Islet precursor cell (in vitro differentiated cells): ENCODE measurements around the gene EHD1.

Experiments used
- DNase-seq: peaks from one replicate; pipeline ENCODE4 v3.0.0-alpha.2; 2018

EHD1 gene

DNA sequence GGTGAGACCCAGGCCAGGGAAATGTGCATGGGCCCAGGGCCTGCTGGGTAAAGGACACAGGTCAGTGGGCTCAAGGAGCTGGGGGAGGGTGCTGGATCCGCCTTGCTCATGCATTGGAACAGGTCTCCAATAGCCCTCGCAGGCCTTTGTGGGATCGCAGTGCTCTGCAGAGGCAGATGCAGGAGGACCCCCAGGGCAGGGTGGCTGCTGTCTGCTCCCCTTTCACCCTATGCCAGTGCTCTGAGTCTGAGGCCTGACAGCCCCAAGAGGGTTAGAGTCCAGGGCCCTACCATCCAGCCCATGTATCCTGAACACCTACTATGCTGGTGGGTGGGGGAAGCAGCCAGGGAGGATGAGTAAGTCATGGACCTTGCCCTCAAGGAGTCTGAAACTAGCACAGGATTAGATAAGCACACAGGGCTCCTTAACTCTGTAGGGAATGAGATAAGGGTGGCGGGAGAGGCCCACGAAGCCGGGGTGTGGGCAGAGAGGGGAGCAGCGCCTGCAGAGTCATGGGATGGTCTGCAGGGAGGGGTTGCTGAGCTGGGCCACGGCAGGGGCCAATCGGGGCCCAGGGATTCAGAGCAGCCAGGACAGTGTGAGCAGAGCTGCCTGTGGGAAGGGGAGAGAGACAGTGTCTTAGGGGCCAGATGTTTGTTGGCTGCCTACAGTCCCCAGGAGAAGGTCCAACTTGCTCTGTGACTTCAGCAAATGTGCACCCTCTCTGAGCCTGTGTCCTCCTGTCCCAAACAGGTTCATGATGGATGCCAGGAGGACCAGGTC, 10.5 kb upstream of the EHD1 start:
- DNase-seq = peak; percentile 69

GRCh38 chr11:64888406-64888728, 9.9 kb upstream of the EHD1 start:
- DNase-seq = no peak

DNA sequence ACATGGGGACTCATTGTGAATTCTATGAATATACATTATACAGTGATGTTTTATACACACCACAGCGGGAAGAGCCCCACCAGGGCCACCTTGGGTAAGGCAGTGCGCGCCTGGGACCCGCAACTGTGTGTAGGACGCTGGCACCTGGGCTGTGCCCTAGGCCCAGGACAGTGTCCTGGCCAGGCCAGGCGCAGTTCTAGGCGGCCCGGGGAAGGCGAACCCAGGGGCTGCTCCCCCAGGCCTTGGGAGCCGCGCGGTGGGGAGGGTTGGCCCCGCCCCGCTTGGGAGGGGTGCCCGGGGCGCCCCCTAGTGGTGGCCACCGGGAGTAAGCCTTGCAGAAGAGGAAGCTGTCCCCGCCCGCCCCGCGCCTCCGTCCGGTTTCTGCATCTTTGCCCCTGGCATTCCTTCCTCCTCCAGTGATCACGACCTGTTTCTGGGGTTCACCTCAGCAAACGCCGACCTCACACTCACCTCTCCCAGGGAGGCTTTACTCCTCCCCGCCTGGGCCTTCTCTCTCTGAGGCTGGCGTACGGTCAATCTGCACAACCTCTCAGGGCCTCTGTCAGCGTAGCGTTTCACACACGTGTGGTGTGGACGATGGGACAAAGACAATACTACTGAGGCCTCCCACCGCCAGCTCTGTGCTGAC, 9.5 kb upstream of the EHD1 start:
- DNase-seq = peak; percentile 87

DNA sequence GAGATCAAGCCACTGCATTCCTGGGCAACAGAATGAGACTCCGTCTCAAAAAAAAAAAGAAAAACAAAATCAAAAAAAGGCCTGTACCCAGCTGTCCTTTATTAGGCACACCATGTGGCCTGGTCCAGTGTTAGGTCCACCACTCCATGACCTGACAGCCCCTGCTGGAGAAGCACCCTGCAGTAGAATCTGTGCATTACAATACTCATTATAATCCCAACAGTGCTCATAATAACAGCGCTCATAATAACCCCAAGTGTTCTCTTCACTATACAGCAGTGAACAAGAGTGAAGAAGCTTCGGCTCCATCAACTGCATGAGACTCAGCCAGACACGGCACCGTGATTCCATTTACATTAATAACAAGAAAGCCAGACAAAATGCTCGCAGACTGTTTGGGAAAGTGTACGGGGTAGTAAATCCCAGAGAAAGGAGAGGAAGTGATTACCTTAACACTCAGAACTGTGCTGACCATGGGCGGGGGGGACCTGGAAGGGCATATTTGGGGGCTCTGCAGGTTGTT, 8.9 kb upstream of the EHD1 start:
- no peak for DNase-seq

GRCh38 chr11:64885367-64886286, 7.2 kb upstream of the EHD1 start:
- DNase-seq = no peak

GRCh38 chr11:64884019-64884418, 5.6 kb upstream of the EHD1 start:
- DNase-seq = no peak

DNA sequence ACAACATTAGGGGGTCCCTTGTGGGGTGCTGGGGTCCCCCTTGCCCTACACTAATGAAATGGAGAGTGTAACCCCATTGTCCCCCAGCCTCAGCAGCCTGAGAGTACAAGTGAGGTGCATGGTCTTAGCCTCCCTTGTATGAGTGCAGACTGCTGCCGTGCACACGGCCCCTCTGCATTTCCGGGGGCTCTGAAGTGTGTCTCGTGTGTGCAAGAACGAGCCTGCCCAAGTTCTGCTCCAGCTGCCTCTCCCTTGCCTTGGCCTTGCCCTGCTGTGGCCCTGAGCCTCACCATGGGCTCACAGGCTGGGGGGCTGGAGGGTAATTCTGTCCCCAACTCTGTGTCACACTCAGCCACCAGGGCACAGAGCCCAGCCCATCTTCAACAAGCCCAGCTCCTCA, 5.2 kb upstream of the EHD1 start:
- no peak for DNase-seq

DNA sequence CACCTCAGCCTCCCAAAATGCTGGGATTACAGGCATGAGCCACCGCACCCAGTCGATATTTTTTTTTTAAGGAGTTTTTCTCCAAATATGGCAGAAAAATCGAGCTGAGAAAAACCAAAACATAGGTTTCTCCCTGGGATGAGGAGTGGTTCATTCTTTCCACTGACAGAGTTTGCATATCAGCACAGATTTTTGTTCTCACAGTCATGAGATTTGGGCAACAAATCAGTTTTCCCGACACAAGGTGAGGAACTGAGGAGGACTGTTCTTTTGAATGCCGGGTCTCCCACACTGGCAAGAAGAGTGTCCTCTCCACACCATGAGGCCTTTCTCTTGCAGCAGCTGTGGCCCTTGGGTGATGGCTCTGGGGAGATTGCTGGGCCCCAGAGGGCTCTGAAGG, 3.8 kb upstream of the EHD1 start:
- DNase-seq = no peak

DNA sequence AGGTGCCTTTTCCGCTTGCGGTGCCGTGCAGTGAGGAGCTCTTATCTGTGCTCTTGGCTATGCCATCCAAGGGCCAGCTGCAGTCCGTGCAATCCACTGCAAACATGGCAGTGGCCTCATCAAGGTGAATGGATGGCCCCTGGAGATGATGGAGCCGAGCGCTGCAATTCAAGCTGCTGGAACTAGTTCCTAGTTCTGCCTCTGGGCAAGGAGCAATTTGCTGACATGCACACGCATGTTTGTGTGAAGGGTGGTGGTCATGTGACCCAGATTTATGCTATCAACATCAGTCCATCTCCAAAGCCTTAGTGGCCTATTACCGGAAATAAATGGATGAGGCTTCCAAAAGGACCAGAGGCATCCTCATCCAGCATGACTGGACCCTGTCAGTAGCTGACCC, 3.1 kb upstream of the EHD1 start:
- DNase-seq = no peak

GRCh38 chr11:64880240-64881001, 2.0 kb upstream of the EHD1 start:
- no peak for DNase-seq

DNA sequence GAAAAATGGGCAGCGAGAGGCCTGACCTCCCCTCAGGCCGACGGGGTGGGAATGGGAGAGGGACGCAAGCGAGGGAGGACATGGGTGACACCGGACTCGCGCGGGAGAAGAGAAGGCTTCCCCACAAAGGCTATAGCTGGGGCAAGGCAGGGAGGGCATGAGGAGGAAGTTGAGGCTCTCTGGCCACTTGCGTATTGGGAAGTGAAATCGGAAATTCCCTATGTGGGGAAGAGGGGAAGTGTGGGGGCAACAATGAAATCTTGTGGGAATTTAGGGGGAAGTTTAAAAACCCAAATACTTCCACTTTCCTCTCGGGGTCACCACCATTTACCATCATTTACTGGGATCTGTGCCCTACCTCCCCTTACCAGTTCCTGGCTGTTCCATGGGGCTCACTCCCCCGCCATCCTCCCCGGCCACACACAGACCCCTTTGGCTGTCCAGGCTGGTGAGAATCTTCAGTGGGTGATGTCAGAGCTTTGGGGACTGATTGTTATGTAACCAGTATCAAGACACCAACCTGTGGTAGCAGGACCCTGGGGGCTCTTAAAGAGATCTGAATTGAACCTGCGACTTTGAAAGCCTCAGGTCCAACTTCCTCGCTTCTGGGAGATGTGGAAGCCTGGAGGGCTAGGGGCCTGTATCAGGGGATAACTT, 951 bp upstream of the EHD1 start:
- DNase-seq = no peak

- no peak for DNase-seq
Measured at GRCh38 chr11:64878223-64878493, 263 bp downstream of the EHD1 start.

DNA sequence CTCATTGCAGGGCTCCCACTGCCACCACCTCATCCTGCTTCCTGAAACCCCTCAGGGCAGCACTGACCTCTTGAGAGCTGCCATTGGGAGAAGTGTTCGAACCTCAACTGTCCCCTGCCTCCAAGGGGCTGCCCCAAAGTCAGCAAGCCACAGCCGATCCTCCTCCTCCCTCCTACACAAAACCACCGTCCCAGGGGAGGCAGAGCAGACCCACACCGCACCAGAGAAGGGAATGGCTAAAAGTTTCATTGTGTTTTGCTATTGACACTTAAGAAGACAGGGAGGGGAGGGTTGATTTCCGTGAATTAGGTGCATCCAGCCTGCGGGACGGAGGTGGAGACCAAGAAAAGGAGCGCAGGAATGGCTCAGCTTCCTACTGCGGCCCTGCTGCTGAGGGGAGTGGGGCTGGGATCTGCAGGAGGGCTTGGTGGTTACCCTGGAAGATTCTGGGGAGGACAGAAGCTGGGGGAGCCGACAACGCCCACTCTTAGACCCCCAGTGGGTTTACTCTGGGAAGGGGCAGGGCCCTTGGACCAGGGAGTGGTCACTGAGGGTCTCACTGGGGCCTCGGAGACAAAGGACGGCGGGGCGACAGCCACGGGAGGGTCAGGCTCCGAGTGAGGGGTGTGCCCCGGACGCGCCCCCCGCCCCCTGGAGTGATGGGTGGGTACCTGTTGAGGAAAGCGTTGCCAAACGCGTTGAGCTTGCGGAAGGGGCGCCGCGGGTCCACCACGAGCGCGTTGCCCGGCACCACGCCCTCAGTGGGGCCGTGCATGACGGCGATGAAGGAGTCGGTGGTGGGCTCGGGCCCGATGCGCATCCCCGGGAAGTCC, 815 bp downstream of the EHD1 start:
- no peak for DNase-seq

DNA sequence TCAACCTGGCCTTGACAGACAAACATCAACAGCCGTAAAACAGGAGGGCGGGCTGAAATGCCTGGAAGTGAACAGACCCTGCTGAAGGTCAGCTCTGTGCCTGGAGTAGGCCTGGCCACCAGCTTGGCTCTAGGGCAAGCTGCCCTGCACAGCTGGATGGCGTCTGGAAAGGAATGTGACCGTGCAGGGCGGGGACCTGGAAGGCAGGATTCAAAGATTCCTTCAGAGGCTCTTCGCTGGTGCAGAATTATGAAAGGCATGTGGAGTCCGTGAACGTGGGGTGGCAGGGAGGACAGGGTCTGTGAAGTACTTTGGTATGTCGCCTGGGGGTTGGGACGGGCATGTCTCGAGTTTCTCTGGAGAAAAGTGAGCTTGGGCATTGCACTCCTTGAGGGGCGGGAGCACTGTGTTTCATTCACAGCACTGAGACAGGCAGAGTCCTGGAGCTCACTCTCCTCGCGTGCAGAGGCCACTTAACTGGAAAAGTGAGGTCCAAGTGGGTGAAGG, 1.5 kb downstream of the EHD1 start:
- peak; percentile 95 for DNase-seq

DNA sequence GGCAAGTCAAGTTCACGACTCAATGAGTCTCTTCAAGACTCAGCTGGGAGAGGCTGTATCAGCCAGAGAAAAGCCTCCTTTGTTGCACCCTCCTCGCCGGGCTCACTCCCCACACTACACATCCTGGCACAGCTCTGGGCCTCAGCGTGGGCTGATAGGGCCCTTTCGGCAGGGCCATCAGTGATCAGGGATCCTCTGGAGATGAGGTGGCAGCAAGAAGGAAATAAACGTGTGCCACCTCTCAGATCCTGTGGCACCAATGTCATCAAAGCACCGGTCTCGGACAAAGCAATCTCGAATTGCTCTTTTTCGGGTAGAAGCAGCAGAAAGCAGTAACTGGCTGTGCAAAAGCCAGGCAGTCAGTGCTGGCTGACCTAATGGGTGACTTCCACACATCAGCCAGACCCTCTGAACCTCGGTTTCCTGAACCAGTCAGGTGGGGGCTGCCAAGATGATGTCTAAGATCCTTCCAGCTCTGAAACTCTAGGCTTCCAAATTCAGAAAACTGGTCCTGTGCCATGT, 2.1 kb downstream of the EHD1 start:
- no peak for DNase-seq

- DNase-seq = no peak
Measured at GRCh38 chr11:64875369-64876228, 2.8 kb downstream of the EHD1 start.

DNA sequence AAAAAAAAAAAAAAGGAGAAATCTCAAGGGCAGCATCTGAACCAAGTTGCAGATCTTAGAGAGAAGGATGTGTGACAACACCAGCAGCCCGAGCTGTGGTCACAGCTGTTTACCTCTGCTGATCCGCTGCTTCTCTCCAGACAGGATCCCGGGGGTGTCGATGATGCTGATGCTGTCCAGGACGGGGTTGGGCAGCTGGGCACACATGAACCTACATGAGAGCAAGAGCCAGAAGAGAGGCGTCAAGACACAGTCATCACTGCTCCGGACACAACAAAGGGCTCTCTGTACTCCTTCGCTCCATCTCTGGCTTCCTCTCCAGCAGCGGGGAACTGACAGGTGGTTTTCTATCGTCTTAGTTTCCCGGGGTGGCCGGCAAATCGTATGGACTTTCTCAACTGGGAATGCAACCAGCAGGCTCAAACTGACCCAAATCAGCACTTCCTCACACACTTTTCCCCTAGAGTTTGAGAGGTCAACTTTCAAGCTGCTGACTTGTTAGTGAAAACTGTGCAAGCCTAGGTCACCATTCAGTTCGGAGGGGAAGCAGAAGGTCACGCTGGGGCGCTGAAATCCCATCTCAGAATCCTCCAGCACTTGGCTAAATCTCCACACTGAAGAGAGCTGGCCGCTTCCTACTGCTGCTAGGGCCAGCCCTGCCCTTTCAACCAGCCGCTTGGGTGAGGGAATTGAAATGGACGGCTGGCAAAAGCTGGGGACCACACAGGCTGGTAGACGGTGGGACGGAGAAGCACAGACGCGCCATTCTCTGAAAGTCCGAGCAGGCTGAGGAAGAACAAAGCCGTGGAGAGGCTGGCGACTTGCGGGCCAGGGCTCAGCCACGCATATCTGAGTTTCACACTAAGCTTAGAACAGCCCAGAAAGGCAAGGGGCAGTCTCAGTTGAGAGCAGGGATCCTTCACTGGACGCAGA, 3.8 kb downstream of the EHD1 start:
- peak; percentile 68 for DNase-seq

DNA sequence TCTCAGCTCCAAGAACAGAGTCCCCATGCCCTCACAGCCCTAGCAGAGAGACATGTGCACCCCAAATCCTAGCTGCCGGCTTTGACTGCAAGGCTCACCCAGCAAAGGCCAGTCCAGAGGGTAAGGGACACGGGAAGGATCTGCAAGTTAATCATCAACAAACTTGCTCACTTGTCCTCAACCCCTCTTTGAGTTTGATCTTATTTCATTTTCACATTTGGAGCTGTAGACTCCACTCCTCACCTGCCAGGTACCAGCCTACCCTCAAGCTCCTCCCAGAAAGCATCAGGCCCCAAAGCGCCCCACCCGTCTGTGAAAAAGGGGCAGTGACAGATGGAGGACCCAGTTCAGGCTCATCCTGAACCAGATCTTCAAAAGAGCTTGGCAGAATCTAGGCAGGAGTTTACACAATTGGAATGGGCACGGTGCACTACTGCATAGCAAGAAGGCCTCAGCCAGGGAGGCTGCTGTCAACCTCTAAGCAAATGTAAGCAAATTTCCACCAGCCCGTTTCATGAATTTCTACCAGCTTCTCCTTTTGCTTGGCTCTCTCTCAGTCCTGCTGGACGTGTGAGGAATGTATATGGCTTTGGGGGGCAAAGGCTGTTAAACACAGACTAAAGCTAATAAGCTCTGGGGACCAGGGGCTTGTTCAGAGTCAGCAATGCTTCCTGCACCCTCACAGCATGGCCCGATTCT, 5.5 kb downstream of the EHD1 start:
- no peak for DNase-seq
